HG03196 (cell line): Measurements from ENCODE around the gene PPM1A.

ENCODE experiments used
- ATAC-seq: cut with Tn5 transposase; IDR thresholded peaks from one replicate; pipeline ENCODE4 v1.9.1; 2021; ENCODE audit not compliant: unreplicated experiment

The PPM1A gene

GRCh38 chr14:60265163-60265562 is 16.1 kb downstream of the PPM1A start:
- ATAC-seq, result no peak

GRCh38 chr14:60266021-60266937 is 17.3 kb downstream of the PPM1A start:
- ATAC-seq, result no peak

GRCh38 chr14:60272177-60272576 is 23.2 kb downstream of the PPM1A start:
- no peak for ATAC-seq

GRCh38 chr14:60273956-60274355 is 24.9 kb downstream of the PPM1A start:
- no peak for ATAC-seq

- no peak for ATAC-seq
These were observed 25.4 kb downstream of the PPM1A start for GRCh38 chr14:60274448-60274847.

- no peak for ATAC-seq
These were observed 26.9 kb downstream of the PPM1A start for GRCh38 chr14:60275932-60276331.

- ATAC-seq, result no peak
These were observed 27.3 kb downstream of the PPM1A start for GRCh38 chr14:60276347-60276746.

- no peak for ATAC-seq
These were observed 28.7 kb downstream of the PPM1A start for GRCh38 chr14:60277605-60278190.

GRCh38 chr14:60278350-60278749 is 29.3 kb downstream of the PPM1A start:
- ATAC-seq, result no peak

- ATAC-seq, result no peak
These were observed 38.4 kb downstream of the PPM1A start for GRCh38 chr14:60287452-60287851.

GRCh38 chr14:60288279-60288678 is 39.3 kb downstream of the PPM1A start:
- ATAC-seq, result no peak

- ATAC-seq, result no peak
These were observed 45.5 kb downstream of the PPM1A start for GRCh38 chr14:60294411-60295069.

- ATAC-seq, result no peak
These were observed 51.0 kb downstream of the PPM1A start for GRCh38 chr14:60300019-60300418.

GRCh38 chr14:60301685-60302084 is 52.7 kb downstream of the PPM1A start:
- no peak for ATAC-seq

GRCh38 chr14:60302663-60303062 is 53.6 kb downstream of the PPM1A start:
- no peak for ATAC-seq

GRCh38 chr14:60303745-60304144 is 54.7 kb downstream of the PPM1A start:
- no peak for ATAC-seq

- ATAC-seq, result no peak
These were observed 55.5 kb downstream of the PPM1A start for GRCh38 chr14:60304509-60304908.

GRCh38 chr14:60309867-60310552 is 61.0 kb downstream of the PPM1A start:
- no peak for ATAC-seq

- no peak for ATAC-seq
These were observed 62.4 kb downstream of the PPM1A start for GRCh38 chr14:60311417-60311816.

GRCh38 chr14:60313093-60313492 is 64.1 kb downstream of the PPM1A start:
- no peak for ATAC-seq
